ENCODE data around the gene GPC4. TPM values are rescaled to one million over a fixed set of nuclear protein-coding genes. Genes with fewer than 3 reads are reported as not detected.

GPC4 gene
- total and polyA plus RNA-seq, 9 of the 15 experiments (the other 6 are each of a cell fraction or from before 2014, with no cell fraction given) = 0.11 TPM; not detected in 8

DNA sequence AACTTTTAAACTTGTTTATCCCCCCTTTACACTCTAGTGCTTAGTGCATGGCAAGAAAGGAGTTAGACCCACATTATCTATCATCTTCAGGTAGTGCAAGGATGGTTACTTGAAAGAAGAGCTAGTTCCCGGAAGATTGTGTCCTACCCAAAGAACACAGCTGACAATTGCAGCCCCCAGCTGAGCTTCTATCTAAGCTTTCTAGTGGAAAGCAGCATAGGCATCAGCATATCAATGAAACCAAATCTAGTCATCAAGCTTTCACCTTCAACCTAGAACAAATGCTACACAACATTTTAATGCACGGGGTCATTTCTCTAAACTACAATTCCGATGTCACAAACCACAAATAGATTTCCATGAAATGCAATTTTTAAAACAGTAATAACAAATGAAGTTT is 108.2 kb downstream of the GPC4 start:
- DNase-seq (ENCODE audit: extremely low read depth in 1 of 4, low spot score in 3 of 4) (no peak), ATAC-seq (no peak), FAIRE-seq (no peak)
- no TSS peak for BruUV-seq (replicated peaks)
- Histone ChIP-seq H3K9me1 (ENCODE audit: control insufficient read depth, insufficient read depth, low read length) (no peaks in the 10 kb centered on the region), H3K4me2 (ENCODE audit: insufficient read depth, low read length) (no peak overlapping the region), H3K4me3 (no peak overlapping the region), H3K27ac (ENCODE audit: extremely low read depth, low read depth, low read length) (no peak overlapping the region), H3K27me3 (ENCODE audit: control insufficient read depth in 2 of 2, insufficient read depth in 2 of 2, low read length in 2 of 2) (no peaks in the 10 kb centered on the region), H3K9ac (ENCODE audit: insufficient read depth in 1 of 2, low read depth in 2 of 2, low read length in 2 of 2) (no peak overlapping the region), H2AFZ (ENCODE audit: low read depth, low read length) (no peak overlapping the region), H3K4me1 (replicated peaks in 1 of 2; ENCODE audit: control insufficient read depth in 2 of 2, insufficient read depth in 2 of 2, low read length in 2 of 2) (no peaks in the 10 kb centered on the region), H3K9me3 (replicated peaks; ENCODE audit: control insufficient read depth, insufficient read depth, low read depth, low read length) (no peaks in the 10 kb centered on the region), H3K36me3 (ENCODE audit: control insufficient read depth, insufficient read depth, low read length) (no peaks in the 10 kb centered on the region), H4K20me1 (replicated peaks; ENCODE audit: control insufficient read depth, insufficient read depth, low read length) (no peaks in the 10 kb centered on the region), H3K79me2 (ENCODE audit: control insufficient read depth, insufficient read depth, low read length) (no peaks in the 10 kb centered on the region)
- 0% methylated on average over 3 of the region's 3 CpGs for WGBS (ENCODE audit: insufficient coverage, low coverage, missing lambda C conversion rate)
- ChIA-PET POLR2A (no interaction called here), CTCF (ENCODE audit: low intra/inter-chr PET ratio) (no interaction called here)
- no peak for TF ChIP-seq ERF (CRISPR knock-in tag; IDR thresholded peaks at IDR 0.05)
- no peak for TF ChIP-seq ZBTB9 (CRISPR knock-in tag; IDR thresholded peaks at IDR 0.05)
- TF ChIP-seq, protein P1, sequence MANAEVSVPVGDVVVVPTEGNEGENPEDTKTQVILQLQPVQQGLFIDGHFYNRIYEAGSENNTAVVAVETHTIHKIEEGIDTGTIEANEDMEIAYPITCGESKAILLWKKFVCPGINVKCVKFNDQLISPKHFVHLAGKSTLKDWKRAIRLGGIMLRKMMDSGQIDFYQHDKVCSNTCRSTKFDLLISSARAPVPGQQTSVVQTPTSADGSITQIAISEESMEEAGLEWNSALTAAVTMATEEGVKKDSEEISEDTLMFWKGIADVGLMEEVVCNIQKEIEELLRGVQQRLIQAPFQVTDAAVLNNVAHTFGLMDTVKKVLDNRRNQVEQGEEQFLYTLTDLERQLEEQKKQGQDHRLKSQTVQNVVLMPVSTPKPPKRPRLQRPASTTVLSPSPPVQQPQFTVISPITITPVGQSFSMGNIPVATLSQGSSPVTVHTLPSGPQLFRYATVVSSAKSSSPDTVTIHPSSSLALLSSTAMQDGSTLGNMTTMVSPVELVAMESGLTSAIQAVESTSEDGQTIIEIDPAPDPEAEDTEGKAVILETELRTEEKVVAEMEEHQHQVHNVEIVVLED (CRISPR knock-in tag; IDR thresholded peaks at IDR 0.05) = no peak
- TF ChIP-seq NFIC (IDR thresholded peaks at IDR 0.05) = no peak
- TF ChIP-seq NELFE (IDR thresholded peaks at IDR 0.05; ENCODE audit: insufficient read depth, insufficient read length) = no peak
- no peak for TF ChIP-seq PCBP1 (IDR thresholded peaks at IDR 0.05; ENCODE audit: low read depth, low read length, poor library complexity, severe bottlenecking)
- no peak for TF ChIP-seq TBL1XR1 (IDR thresholded peaks at IDR 0.05; ENCODE audit: low read length in 2 of 2)
- no peak for TF ChIP-seq ETS1 (conservative IDR thresholded peaks at IDR 0.05; ENCODE audit: control insufficient read depth, low read depth, low read length)
- no peak for TF ChIP-seq RBM15 (IDR thresholded peaks at IDR 0.05; ENCODE audit: insufficient read depth, low read length)
- no peak for TF ChIP-seq HEY1 (CRISPR knock-in tag; IDR thresholded peaks at IDR 0.05; ENCODE audit: borderline replicate concordance)
- no peak for TF ChIP-seq RFX1 (IDR thresholded peaks at IDR 0.05)
- no peak for TF ChIP-seq ZNF644 (tag; IDR thresholded peaks at IDR 0.05; ENCODE audit: low read depth)
- TF ChIP-seq EP300 (IDR thresholded peaks at IDR 0.05; ENCODE audit: low read length) = no peak
- TF ChIP-seq, protein P2, sequence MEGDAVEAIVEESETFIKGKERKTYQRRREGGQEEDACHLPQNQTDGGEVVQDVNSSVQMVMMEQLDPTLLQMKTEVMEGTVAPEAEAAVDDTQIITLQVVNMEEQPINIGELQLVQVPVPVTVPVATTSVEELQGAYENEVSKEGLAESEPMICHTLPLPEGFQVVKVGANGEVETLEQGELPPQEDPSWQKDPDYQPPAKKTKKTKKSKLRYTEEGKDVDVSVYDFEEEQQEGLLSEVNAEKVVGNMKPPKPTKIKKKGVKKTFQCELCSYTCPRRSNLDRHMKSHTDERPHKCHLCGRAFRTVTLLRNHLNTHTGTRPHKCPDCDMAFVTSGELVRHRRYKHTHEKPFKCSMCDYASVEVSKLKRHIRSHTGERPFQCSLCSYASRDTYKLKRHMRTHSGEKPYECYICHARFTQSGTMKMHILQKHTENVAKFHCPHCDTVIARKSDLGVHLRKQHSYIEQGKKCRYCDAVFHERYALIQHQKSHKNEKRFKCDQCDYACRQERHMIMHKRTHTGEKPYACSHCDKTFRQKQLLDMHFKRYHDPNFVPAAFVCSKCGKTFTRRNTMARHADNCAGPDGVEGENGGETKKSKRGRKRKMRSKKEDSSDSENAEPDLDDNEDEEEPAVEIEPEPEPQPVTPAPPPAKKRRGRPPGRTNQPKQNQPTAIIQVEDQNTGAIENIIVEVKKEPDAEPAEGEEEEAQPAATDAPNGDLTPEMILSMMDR (IDR thresholded peaks at IDR 0.05 in 2 of 3, conservative IDR thresholded peaks at IDR 0.05 in 1 of 3; ENCODE audit: insufficient read depth in 2 of 3, low read depth in 1 of 3, low read length in 3 of 3) = no peak
- TF ChIP-seq ZNF780A (CRISPR knock-in tag; IDR thresholded peaks at IDR 0.05) = no peak
- TF ChIP-seq FOXJ2 (tag; IDR thresholded peaks at IDR 0.05) = no peak
- TF ChIP-seq MAX (CRISPR knock-in tag; IDR thresholded peaks at IDR 0.05) = no peak
- no peak for TF ChIP-seq TCF7L2 (IDR thresholded peaks at IDR 0.05; ENCODE audit: low read depth, low read length)
- in situ Hi-C loops (cut with MboI) = no loop called here
- intact Hi-C loops (cut with micrococcal nuclease) = no loop called here

All from K562 (cell line).